ENCODE measurements around the gene RFFL. TPM values are rescaled to one million over a fixed set of nuclear protein-coding genes. Genes with fewer than 3 reads are reported as not detected.

RFFL gene
- total and polyA plus RNA-seq, 9 of the 15 experiments (the other 6 are each of a cell fraction or from before 2014, with no cell fraction given) = 3.4 to 18.1 (median 12.8) TPM

DNA sequence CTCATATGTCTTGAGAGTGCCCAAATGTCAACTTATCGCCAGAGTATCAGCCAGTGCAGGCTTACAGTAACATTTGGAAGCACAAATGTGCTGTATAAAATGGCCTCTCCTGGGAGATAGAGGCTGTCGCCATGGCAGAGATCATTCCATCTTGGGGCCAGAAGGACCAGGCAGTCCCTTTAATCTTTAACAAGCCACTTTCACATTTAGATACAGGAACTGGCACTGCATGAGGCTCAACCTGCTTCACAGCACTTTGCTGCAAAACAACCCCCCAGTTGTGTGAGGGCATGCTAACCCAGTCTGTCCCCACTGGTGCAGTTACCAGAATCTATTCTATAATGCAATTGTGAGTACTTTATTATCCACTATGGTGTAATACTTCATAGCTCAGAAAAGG is 4.7 kb upstream of the RFFL start:
- no peak overlapping the region for H3K4me2 ChIP-seq (ENCODE audit: insufficient read depth, low read length)
- TF ChIP-seq SLC30A9 (CRISPR knock-in tag; IDR thresholded peaks at IDR 0.05) = no peak
- TF ChIP-seq RFX1 (IDR thresholded peaks at IDR 0.05) = peak; percentile 18; the same call in 1 of the 2 replicates
- WGBS (ENCODE audit: insufficient coverage, low coverage, missing lambda C conversion rate) = 76% methylated on average over 2 of the region's 2 CpGs
- H3K9me1 ChIP-seq (ENCODE audit: control insufficient read depth, insufficient read depth, low read length) = no peaks in the 10 kb centered on the region
- peaks cover 4% of the 10 kb centered on the region; the same call in 1 of the 3 replicates for H3K79me2 ChIP-seq (ENCODE audit: control insufficient read depth, insufficient read depth, low read length)
- no peak overlapping the region for H2AFZ ChIP-seq (ENCODE audit: low read depth, low read length)
- no peak overlapping the region for H3K4me3 ChIP-seq
- no peak overlapping the region for H3K9ac ChIP-seq (ENCODE audit: insufficient read depth in 1 of 2, low read depth in 2 of 2, low read length in 2 of 2)
- CTCF ChIA-PET (ENCODE audit: low intra/inter-chr PET ratio) = no interaction called here
- no peak for FAIRE-seq
- BruUV-seq (replicated peaks) = no TSS peak
- intact Hi-C loops (cut with micrococcal nuclease) = loop anchor here (5.0 kb wide), 1 partner anchor 86 kb away; the partner anchor contains the start of gene LIG3
- DNase-seq (ENCODE audit: extremely low read depth in 1 of 4, low spot score in 3 of 4) = no peak
- in situ Hi-C loops (cut with MboI) = no loop called here
- H3K4me1 ChIP-seq (replicated peaks in 1 of 2; ENCODE audit: control insufficient read depth in 2 of 2, insufficient read depth in 2 of 2, low read length in 2 of 2) = peaks cover 17 to 23% of the 10 kb centered on the region in 2 experiments; a peak in 4 of 5 replicates
- no peak for ATAC-seq
- no peaks in the 10 kb centered on the region for H3K27me3 ChIP-seq (ENCODE audit: control insufficient read depth in 2 of 2, insufficient read depth in 2 of 2, low read length in 2 of 2)
- H3K9me3 ChIP-seq (replicated peaks; ENCODE audit: control insufficient read depth, insufficient read depth, low read depth, low read length) = no peaks in the 10 kb centered on the region
- H3K27ac ChIP-seq (ENCODE audit: extremely low read depth, low read depth, low read length) = no peak overlapping the region
- no peaks in the 10 kb centered on the region for H4K20me1 ChIP-seq (replicated peaks; ENCODE audit: control insufficient read depth, insufficient read depth, low read length)
- no peaks in the 10 kb centered on the region for H3K36me3 ChIP-seq (ENCODE audit: control insufficient read depth, insufficient read depth, low read length)
- POLR2A ChIA-PET = interaction anchor here (1.0 to 1.3 kb wide), 2 partner anchors 9 to 14 kb away, joined by 3 read pairs; no protein-coding TSS in a partner anchor

DNA sequence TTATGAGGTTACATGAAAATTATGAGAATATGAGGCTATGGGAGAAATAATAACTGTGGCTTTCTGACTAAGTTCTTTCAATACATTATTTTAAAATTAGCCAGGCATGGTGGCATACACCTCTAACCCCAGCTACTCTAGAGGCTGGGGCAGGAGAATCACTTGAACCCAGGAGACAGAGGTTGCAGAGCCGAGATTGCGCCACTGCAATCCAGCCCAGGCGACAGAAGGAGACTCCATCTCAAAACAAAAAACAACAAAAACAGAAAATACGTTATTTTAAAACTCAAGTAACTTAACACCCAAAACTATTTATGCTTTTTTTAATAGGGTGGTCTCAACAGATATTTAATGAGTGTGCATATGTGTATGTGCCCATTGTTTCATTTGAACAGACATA is 2.4 kb upstream of the RFFL start:
- in situ Hi-C loops (cut with MboI) (no loop called here), intact Hi-C loops (cut with micrococcal nuclease) (loop anchor here (2.0 to 5.0 kb wide), 2 partner anchors 23 to 84 kb away; partner anchors contain the start of gene LIG3)
- no TSS peak for BruUV-seq (replicated peaks)
- CTCF ChIA-PET (ENCODE audit: low intra/inter-chr PET ratio) = no interaction called here
- H3K79me2 ChIP-seq (ENCODE audit: control insufficient read depth, insufficient read depth, low read length) = peaks cover 7% of the 10 kb centered on the region
- peaks cover 28 to 37% of the 10 kb centered on the region in 2 experiments for H3K4me1 ChIP-seq (replicated peaks in 1 of 2; ENCODE audit: control insufficient read depth in 2 of 2, insufficient read depth in 2 of 2, low read length in 2 of 2)
- peak overlapping the region; percentile 7; the same call in 1 of the 2 replicates for H3K4me2 ChIP-seq (ENCODE audit: insufficient read depth, low read length)
- no peak for FAIRE-seq
- no peak overlapping the region for H2AFZ ChIP-seq (ENCODE audit: low read depth, low read length)
- H3K27ac ChIP-seq (ENCODE audit: extremely low read depth, low read depth, low read length) = no peak overlapping the region; the same call in 2 of the 3 replicates
- H3K4me3 ChIP-seq = no peak overlapping the region
- H3K9me3 ChIP-seq (replicated peaks; ENCODE audit: control insufficient read depth, insufficient read depth, low read depth, low read length) = no peaks in the 10 kb centered on the region
- peak; percentile 47; the same call in 1 of the 2 replicates for TF ChIP-seq CEBPB (tag; IDR thresholded peaks at IDR 0.05)
- TF ChIP-seq, protein P1, sequence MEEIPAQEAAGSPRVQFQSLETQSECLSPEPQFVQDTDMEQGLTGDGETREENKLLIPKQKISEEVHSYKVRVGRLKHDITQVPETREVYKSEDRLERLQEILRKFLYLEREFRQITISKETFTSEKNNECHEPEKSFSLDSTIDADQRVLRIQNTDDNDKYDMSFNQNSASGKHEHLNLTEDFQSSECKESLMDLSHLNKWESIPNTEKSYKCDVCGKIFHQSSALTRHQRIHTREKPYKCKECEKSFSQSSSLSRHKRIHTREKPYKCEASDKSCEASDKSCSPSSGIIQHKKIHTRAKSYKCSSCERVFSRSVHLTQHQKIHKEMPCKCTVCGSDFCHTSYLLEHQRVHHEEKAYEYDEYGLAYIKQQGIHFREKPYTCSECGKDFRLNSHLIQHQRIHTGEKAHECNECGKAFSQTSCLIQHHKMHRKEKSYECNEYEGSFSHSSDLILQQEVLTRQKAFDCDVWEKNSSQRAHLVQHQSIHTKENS (CRISPR knock-in tag; IDR thresholded peaks at IDR 0.05) = no peak
- ATAC-seq = no peak
- H3K9ac ChIP-seq (ENCODE audit: insufficient read depth in 1 of 2, low read depth in 2 of 2, low read length in 2 of 2) = 0 out of 4 replicates have a peak overlapping the region, but pooled peaks of 1 of the 2 experiments have one; percentile 72
- H3K27me3 ChIP-seq (ENCODE audit: control insufficient read depth in 2 of 2, insufficient read depth in 2 of 2, low read length in 2 of 2) = no peaks in the 10 kb centered on the region
- POLR2A ChIA-PET = interaction anchor here (1.2 to 3.8 kb wide), 4 partner anchors 9 to 17 kb away, joined by 3 to 20 read pairs (median 12); no protein-coding TSS in a partner anchor
- DNase-seq (ENCODE audit: extremely low read depth in 1 of 4, low spot score in 3 of 4) = no peak
- WGBS (ENCODE audit: insufficient coverage, low coverage, missing lambda C conversion rate) = 78% methylated on average over 4 of the region's 4 CpGs
- H3K9me1 ChIP-seq (ENCODE audit: control insufficient read depth, insufficient read depth, low read length) = no peaks in the 10 kb centered on the region
- no peaks in the 10 kb centered on the region for H3K36me3 ChIP-seq (ENCODE audit: control insufficient read depth, insufficient read depth, low read length)
- H4K20me1 ChIP-seq (replicated peaks; ENCODE audit: control insufficient read depth, insufficient read depth, low read length) = no peaks in the 10 kb centered on the region

Measured in K562 (cell line).